Immature natural killer cell (primary cell): ENCODE measurements around the gene OPA3. TPM values are rescaled to one million over a fixed set of nuclear protein-coding genes. Genes with fewer than 3 reads are reported as not detected.

Experiments used
- DNase-seq, 3 donors: peaks; one replicate each; pipeline ENCODE4 v3.0.0; 2022; ENCODE audit warnings: mixed read lengths in 1 of 3
- H3K27ac Mint-ChIP-seq, 6 donors: one replicate each; pipeline ENCODE4 v1.8.0; 2020; ENCODE audit warnings: mixed read lengths in 6 of 6, mild to moderate bottlenecking in 5 of 6, inconsistent platforms in 4 of 6, moderate library complexity in 3 of 6
- H3K27me3 Mint-ChIP-seq, 3 donors: one replicate each; pipeline ENCODE4 v1.8.0; 2020 to 2021; ENCODE audit warnings: low read depth in 3 of 3, mild to moderate bottlenecking in 3 of 3, mixed read lengths in 3 of 3, moderate library complexity in 3 of 3, inconsistent platforms in 1 of 3
- H3K36me3 Mint-ChIP-seq, 3 donors: one replicate each; pipeline ENCODE4 v1.8.0; 2020; ENCODE audit warnings: mixed read lengths in 3 of 3, inconsistent platforms in 2 of 3, mild to moderate bottlenecking in 2 of 3
- H3K4me1 Mint-ChIP-seq, 2 donors: one replicate each; pipeline ENCODE4 v1.8.0; 2020; ENCODE audit warnings: inconsistent platforms in 2 of 2, mild to moderate bottlenecking in 2 of 2, mixed read lengths in 2 of 2, moderate library complexity in 1 of 2
- H3K4me3 Mint-ChIP-seq, 5 donors: one replicate each; pipeline ENCODE4 v1.8.0; 2020; ENCODE audit warnings: mild to moderate bottlenecking in 5 of 5, mixed read lengths in 5 of 5, inconsistent platforms in 3 of 5, moderate library complexity in 3 of 5
- H3K9me3 Mint-ChIP-seq, 6 donors: one replicate each; pipeline ENCODE4 v1.8.0; 2020; ENCODE audit warnings: mild to moderate bottlenecking in 6 of 6, mixed read lengths in 6 of 6, inconsistent platforms in 4 of 6, moderate library complexity in 3 of 6
- polyA plus RNA-seq, 3 donors: library from polyadenylated mRNA; unstranded; fragments of 300-500 nt; fragmentation: Illumina TruSeq; gene quantifications; one replicate each; pipeline ENCODE4 v1.2.3, GENCODE V29; 2021

The OPA3 gene
- polyA plus RNA-seq, 3 donors from 2014 or later: 3.3 to 18.4 TPM; not detected in 1

DNA sequence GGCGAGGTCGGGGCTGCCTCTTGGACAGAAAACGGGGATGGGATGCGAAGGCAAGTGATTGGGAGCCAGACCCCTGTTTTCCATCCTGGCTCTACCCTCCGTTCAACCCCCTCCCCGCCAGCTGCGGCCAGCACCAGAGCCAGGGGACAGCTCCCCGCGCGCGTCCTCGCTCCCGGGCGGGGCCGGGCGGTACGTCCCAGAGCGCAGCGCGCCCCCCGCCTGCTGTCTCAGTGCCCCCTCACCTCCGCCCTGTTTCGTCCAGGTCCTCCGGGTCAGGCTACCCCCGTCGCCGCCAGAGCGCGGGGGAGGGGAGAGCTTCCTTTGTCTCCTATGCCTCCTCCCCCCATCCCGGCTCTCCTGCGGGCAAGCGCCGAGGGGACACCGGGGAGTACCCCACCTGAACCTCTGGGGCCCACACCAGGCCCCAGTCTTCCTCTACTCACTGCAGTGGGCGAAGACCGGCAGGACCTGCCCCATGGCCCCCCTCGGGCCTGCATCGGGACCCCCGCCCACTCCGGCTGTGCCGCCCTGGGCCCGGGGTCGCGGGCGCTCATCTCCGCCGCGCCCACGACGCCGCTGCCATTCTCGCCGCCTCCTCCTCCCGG is 88.2 kb downstream of the OPA3 start:
- Mint-ChIP-seq H3K9me3 (no peaks in the 10 kb centered on the region), H3K4me3 (peak overlapping the region; percentile 52 to 76 (median 70)), H3K27me3 (peaks cover 8 to 20% (median 12%) of the 10 kb centered on the region in 3 donors), H3K4me1 (peaks cover 42 to 43% of the 10 kb centered on the region in 2 donors), H3K27ac (no peak overlapping the region), H3K36me3 (peaks cover 0 to 9% (median 8%) of the 10 kb centered on the region in 3 donors)
- DNase-seq: peak; percentile 38 to 49 (median 40)

DNA sequence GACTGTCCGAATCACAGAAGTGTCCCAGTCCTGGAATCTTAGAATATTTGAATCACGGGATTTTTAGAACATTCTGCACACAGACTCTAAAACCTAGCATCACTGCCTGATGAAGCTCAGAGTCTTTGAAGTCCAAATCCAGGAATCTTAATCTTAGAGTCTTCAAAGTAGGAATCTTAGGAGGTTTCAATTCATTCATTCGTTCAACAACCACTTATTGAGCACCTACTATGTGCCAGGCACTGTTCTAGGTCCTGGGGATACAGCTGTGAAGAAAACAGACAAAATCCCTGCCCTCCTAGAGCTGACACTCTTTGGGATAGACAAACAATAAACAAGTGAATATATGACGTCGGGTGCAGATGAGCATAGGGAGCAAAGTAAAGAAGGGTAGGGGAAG is 89.4 kb downstream of the OPA3 start:
- H3K9me3 Mint-ChIP-seq: no peaks in the 10 kb centered on the region
- DNase-seq: no peak
- H3K36me3 Mint-ChIP-seq: peaks cover 0 to 4% (median 4%) of the 10 kb centered on the region in 3 donors
- peaks cover 6 to 17% (median 12%) of the 10 kb centered on the region in 3 donors for H3K27me3 Mint-ChIP-seq
- peak overlapping the region in 1 of 6 donors; percentile 24 for H3K27ac Mint-ChIP-seq
- H3K4me3 Mint-ChIP-seq: peak overlapping the region; percentile 52 to 76 (median 70)
- peaks cover 34 to 43% of the 10 kb centered on the region in 2 donors for H3K4me1 Mint-ChIP-seq

DNA sequence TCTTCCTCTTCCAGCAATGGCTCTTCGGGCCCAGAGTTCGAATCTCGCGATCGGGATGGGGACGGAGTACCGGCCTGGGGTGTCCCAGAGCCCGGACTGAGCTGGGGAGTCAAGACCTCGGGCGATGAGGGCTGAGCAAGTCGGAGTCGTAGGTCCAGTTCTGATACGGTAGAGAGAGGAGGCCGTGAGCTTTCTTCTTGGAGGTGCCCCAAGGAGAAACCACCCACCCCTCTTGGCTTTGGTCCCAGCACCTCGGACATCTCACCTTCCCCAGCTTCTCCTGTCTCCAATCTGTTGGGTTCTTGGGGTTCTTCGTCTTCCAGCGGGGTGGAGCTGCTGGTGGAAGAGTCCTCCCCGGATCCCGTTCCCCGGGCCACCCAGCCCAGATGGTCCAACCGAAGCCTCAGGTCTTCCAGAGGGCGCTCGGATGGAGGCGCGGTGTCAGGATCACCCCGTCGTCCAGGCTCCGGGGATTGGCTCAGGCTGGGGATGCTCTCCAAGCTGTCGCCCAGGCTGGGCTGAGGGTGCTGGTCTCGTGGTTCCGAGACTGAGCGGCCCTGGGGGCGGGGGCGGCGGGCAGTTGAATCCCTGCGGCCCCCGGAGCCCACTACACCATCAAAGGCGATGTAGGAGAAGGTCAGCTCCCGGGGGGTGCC is 90.2 kb downstream of the OPA3 start:
- no peak overlapping the region for H3K27ac Mint-ChIP-seq
- no peak for DNase-seq
- H3K4me3 Mint-ChIP-seq: peak overlapping the region in 1 of 5 donors; percentile 8
- no peaks in the 10 kb centered on the region for H3K9me3 Mint-ChIP-seq
- H3K4me1 Mint-ChIP-seq: peaks cover 30 to 39% of the 10 kb centered on the region in 2 donors
- peaks cover 6 to 15% (median 12%) of the 10 kb centered on the region in 3 donors for H3K27me3 Mint-ChIP-seq
- peaks cover 0 to 2% (median 2%) of the 10 kb centered on the region in 3 donors for H3K36me3 Mint-ChIP-seq

DNA sequence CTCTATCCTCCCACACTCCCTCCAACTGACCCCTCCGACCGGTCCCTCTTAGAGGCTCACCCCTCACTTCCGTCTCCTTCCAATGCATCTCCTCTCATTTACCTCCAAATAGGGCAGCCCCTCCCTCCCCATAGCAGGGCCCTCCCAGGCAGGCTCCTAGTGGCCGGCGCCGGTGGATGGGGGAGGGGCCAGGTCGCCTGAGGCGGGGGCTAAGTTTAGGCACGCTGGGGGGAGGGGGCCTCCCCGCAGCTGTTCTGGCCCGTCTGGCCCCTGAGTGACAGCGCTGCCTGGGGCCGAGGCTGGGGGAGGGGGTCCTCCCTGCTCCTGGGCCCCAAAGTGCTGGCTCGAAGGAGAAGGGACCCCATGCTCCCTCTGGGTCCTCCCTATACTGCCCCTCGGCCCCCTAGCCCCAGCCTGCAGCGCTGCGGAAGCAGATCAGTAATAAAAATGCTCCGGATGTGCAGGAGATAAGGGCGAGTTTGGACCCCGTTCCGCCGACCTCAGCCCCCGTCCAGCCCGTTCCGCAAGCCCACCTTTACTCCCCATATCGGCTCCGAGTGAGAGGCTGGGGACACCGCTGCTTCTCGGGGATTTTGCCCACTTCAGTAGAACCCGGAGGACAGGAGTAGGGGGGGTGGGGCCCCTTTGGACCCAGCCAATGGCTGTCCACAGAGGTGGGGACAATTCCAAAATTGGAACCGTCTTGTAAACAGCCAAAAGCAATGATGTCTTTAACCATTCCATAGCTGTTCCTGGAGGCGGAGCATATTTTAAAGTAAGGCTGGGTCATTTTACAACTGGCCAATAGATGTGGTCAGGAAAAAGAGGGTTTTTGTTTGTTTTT is 91.8 kb downstream of the OPA3 start:
- H3K27ac Mint-ChIP-seq: no peak overlapping the region
- H3K9me3 Mint-ChIP-seq: no peaks in the 10 kb centered on the region
- no peak for DNase-seq
- no peaks in the 10 kb centered on the region for H3K36me3 Mint-ChIP-seq
- peaks cover 6 to 12% (median 12%) of the 10 kb centered on the region in 3 donors for H3K27me3 Mint-ChIP-seq
- H3K4me3 Mint-ChIP-seq: peak overlapping the region in 3 of 5 donors; percentile 13 to 48 (median 24)
- H3K4me1 Mint-ChIP-seq: peaks cover 20 to 29% of the 10 kb centered on the region in 2 donors

DNA sequence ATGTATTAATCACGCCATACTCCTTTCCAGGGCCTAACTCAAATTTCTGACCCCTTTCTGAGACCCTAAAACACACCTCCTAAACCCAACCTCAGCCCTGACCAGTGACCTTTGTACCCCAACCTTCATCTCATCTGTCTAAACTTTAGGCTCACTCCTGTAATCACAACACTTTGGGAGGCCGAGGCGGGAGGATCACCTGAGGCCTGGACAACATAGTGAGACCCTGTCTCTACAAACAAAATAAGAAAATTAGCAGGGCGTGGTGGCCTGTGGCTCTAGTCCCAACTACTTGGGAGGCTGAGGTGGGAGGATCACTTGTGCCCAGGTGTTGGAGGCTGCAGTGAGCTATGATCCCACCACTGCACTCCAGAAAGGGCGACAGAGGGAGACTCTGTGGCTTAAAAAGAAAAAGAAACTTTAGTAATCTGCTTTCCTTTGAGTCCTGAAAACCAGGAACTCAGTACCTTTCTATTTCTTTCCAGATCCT is 92.4 kb downstream of the OPA3 start:
- H3K9me3 Mint-ChIP-seq: no peaks in the 10 kb centered on the region
- H3K4me3 Mint-ChIP-seq: no peak overlapping the region
- peaks cover 15 to 22% of the 10 kb centered on the region in 2 donors for H3K4me1 Mint-ChIP-seq
- DNase-seq: no peak
- no peaks in the 10 kb centered on the region for H3K36me3 Mint-ChIP-seq
- H3K27ac Mint-ChIP-seq: no peak overlapping the region
- H3K27me3 Mint-ChIP-seq: peaks cover 6 to 12% (median 11%) of the 10 kb centered on the region in 3 donors

DNA sequence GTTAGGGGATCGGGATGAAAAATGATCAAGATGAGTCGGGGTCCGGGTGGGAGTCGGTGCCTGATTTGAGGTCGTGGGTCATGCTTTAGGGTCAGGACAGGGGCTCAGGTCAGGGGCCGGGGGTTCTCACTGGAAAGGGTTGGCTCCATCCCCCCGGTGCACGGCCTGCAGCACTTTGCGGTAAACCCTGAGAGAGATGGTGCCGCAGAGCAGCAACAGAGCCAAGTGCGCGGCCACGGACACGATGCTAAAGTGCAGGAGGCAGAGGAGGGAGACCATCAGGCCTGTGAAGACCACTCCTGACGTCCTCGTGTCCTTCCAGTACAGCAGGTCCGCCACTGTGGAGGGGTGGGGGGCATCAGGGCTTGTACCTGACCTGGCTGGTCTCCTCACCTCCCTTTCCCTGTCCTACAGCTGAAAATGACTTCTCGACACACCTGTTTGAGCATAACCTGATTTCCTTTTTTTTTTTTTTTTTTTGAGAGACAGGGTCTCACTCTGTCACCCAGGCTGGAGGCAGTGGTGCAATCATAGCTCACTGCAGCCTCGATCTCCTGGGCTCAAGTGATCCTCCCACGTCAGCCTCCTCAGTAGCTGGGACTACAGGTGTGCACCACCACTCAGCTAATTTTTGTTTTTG is 95.3 kb downstream of the OPA3 start:
- H3K9me3 Mint-ChIP-seq: no peaks in the 10 kb centered on the region
- no peak overlapping the region for H3K4me3 Mint-ChIP-seq
- H3K4me1 Mint-ChIP-seq: peaks cover 6 to 9% of the 10 kb centered on the region in 2 donors
- peaks cover 0 to 8% (median 4%) of the 10 kb centered on the region in 3 donors for H3K27me3 Mint-ChIP-seq
- H3K36me3 Mint-ChIP-seq: no peaks in the 10 kb centered on the region
- no peak for DNase-seq
- H3K27ac Mint-ChIP-seq: no peak overlapping the region

DNA sequence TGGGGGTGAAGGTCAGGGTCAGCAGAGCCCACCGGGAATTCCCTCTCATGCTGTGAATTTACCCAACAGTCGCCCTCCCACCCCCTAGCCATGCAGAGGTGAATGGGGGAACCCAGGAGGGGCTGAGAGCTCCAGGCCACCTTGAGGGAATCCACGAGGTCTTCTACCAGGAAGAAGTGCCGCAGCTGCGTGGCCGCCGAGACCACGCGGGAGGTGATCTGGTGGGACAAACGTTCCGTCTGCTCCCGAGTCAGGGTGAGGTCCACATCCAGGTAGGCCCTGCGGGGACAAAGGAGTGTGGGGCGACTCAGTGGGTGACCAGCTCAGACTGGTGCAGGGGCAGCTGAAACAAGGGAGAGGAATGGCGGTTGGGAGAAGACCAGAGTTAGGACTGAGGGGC is 95.9 kb downstream of the OPA3 start:
- Mint-ChIP-seq H3K36me3 (no peaks in the 10 kb centered on the region), H3K4me1 (peaks cover 8% of the 10 kb centered on the region in 2 donors), H3K9me3 (no peaks in the 10 kb centered on the region), H3K4me3 (no peak overlapping the region), H3K27ac (peak overlapping the region in 1 of 6 donors; percentile 49), H3K27me3 (peaks cover 0 to 8% (median 6%) of the 10 kb centered on the region in 3 donors)
- no peak for DNase-seq

DNA sequence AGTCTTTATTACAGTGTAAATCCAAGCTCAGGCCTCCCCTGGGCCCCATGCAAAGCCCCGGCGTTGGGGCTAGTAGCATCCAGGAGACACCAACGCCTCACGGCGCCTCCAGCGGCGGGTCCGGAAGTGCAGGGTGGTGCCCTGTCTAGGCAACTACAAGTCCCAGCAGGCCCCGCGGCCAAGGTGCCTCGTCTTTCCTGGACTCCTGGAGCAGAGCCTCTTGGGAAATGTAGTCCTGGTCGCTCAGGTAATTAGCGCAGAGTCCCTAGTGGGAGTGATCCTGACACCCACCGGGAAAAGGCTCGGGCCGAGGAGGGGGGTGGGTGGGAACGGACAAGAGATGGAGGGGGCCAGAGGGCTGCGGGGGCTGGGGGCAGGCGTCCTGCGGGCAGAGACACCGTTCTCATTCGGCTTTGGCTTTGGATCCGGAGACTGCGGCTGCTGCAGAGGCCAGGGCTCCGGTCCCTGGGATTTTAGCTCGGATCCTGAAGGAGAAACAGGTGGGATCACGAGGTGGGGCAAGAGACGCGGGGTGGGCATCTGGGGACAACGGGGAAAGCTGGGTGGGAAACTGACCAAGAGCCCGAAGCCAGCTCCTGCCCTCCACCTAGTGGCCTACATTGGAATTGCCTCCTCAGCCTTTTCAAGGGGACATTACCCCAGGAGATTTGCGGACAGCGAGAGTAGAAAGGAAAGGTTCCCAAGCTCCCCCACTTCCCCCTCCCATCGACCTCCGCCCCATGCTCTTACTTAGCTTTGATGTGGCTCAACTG is 99.1 kb downstream of the OPA3 start:
- Mint-ChIP-seq H3K36me3 (no peaks in the 10 kb centered on the region), H3K4me1 (peaks cover 0 to 5% of the 10 kb centered on the region in 2 donors), H3K27me3 (peaks cover 0 to 6% (median 0%) of the 10 kb centered on the region in 3 donors), H3K9me3 (no peaks in the 10 kb centered on the region), H3K27ac (peak overlapping the region; percentile 34 to 86 (median 75)), H3K4me3 (peak overlapping the region; percentile 91 to 98 (median 95))
- peak; percentile 93 to 95 (median 94) for DNase-seq

DNA sequence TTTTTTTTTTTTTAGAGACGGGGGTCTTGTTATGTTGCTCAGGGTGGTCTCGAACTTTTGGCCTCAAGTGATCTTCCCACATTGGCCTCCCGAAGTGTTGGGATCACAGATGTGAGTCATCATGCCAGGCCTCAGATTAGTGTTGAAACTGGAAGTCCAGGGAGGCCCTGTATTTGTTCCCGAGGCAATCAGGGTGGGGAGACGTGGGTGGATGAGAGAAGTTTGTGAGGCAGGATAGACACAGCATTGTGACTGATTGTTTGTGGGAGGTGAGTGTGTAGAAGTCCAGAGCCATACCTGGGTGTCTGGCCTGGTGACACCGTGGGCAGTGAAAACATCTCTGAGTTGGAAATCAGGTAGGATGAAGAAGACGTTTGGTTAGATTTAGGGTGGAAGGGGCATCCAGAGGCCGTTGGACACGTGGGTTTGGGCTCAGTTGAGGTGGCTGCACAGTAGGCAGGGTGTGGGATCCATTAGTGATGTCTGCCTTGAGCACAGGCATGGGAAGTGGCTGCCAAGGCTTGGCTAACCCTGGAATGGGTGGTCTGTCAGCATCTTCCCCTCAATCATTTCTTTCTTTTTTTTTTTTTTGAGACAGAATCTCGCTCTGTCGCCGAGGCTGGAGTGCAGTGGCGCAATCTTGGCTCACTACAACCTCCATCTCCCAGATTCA is 100.2 kb downstream of the OPA3 start:
- H3K36me3 Mint-ChIP-seq: no peaks in the 10 kb centered on the region
- H3K4me3 Mint-ChIP-seq: peak overlapping the region in 3 of 5 donors; percentile 51 to 59 (median 55)
- H3K4me1 Mint-ChIP-seq: peaks cover 0 to 7% of the 10 kb centered on the region in 2 donors
- peaks cover 0 to 6% (median 0%) of the 10 kb centered on the region in 3 donors for H3K27me3 Mint-ChIP-seq
- H3K9me3 Mint-ChIP-seq: no peaks in the 10 kb centered on the region
- DNase-seq: no peak
- peak overlapping the region in 1 of 6 donors; percentile 55 for H3K27ac Mint-ChIP-seq

DNA sequence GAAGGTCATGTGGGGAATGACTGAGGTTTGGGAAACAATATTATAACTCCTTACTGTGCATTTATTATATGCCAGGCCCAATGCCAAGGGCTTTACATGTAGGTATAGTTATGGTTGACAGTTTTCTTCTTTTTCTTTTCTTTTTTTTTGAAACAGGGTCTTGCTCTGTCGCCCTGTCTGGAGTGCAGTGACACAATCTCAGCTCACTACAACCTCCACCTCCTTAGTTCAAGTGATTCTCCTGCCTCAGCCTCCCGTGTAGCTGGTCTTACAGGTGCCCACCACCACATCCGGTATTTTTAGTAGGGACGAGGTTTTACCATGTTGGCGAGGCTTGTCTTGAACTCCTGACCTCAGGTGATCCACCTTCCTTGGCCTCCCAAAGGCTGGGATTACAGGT is 101.6 kb downstream of the OPA3 start:
- H3K4me1 Mint-ChIP-seq: peaks cover 13 to 14% of the 10 kb centered on the region in 2 donors

DNA sequence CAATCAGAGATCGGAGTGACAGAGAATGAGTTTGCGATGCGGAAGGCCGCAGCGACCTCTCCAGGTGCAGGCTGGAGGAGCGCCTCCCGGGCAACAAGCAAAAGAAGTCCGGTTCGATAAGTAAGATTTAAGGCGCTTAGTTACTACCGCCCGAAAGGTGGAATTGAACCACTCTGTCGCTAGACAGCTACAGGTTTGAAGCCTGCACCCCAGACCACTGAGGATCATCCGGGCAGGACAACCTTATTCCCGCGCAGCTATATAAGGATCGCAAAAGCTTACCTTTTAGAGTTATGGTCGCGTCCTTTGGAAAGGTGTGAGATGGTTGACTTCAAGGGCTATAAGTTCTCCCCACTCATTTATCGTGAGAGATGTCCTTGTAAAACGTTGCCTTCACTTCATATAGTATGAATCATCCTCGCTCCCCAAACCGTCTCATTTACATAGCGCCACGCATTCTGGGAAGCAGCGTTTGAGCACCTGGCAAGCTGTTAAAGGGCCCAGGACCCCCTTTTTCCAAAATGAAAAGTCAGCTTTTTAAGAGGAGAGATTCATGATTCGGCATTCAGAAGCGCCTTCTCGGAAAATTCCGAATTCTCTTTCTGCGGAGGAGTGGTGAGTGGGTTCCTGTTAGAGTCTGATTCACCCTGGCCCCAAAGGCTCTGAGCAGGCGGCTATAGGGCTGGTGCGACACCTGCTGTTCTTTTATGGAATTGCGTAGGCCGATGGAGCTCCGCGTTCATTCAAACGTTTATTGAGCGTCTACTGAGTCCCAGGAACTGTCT is 106.0 kb downstream of the OPA3 start:
- DNase-seq: peak; percentile 87 to 91 (median 90)
- peaks cover 34 to 49% (median 36%) of the 10 kb centered on the region in 3 donors for H3K27me3 Mint-ChIP-seq
- H3K4me3 Mint-ChIP-seq: peak overlapping the region; percentile 74 to 89 (median 79)
- peaks cover 36 to 53% of the 10 kb centered on the region in 2 donors for H3K4me1 Mint-ChIP-seq
- peak overlapping the region; percentile 88 to 100 (median 98) for H3K27ac Mint-ChIP-seq
- H3K36me3 Mint-ChIP-seq: no peaks in the 10 kb centered on the region
- no peaks in the 10 kb centered on the region for H3K9me3 Mint-ChIP-seq

More for the DNA sequence above, 101.6 kb downstream of the OPA3 start:
- no peaks in the 10 kb centered on the region for H3K9me3 Mint-ChIP-seq
- H3K4me3 Mint-ChIP-seq: no peak overlapping the region
- H3K27me3 Mint-ChIP-seq: peaks cover 8 to 16% (median 12%) of the 10 kb centered on the region in 3 donors
- no peaks in the 10 kb centered on the region for H3K36me3 Mint-ChIP-seq
- no peak for DNase-seq
- no peak overlapping the region for H3K27ac Mint-ChIP-seq
